Heart right ventricle (tissue), 16 donors: ENCODE measurements around the gene KRT71. TPM values are rescaled to one million over a fixed set of nuclear protein-coding genes. Genes with fewer than 3 reads are reported as not detected.
"Not testable (repeated sequence)": the region's sequence is repeated elsewhere in the genome, so short reads cannot be mapped to it uniquely, and the experiment has no call there.

Experiments
- ATAC-seq, 8 donors: fragments of 200-7000 bp; cut with Tn5 transposase; one replicate each; pipeline ENCODE4 v1.9.1; 2020; ENCODE audit warnings: mild to moderate bottlenecking in 8 of 8, moderate library complexity in 8 of 8, moderate number of reproducible peaks in 1 of 8
- DNase-seq, 2 donors: peaks; one replicate each; pipeline ENCODE4 v3.0.0-alpha.2; 2020
- H3K27ac ChIP-seq, 10 donors: fragments of 200-600 bp; sonication (generic) in 2 of 10; one replicate each; pipeline versions ENCODE4 v1.5.0 to v1.8.0; 2020 to 2022; ENCODE audit warnings: mild to moderate bottlenecking in 3 of 10
- H3K27me3 ChIP-seq, 7 donors: fragments of 200-600 bp; one replicate each; pipeline ENCODE4 v1.8.0; 2021 to 2022; ENCODE audit warnings: mild to moderate bottlenecking in 2 of 7
- H3K36me3 ChIP-seq, 9 donors: fragments of 200-600 bp; sonication (generic) in 1 of 9; one replicate each; pipeline versions ENCODE4 v1.5.0 to v1.8.0; 2020 to 2022; ENCODE audit warnings: mild to moderate bottlenecking in 2 of 9
- H3K4me1 ChIP-seq, 9 donors: fragments of 200-600 bp; sonication (generic) in 1 of 9; one replicate each; pipeline versions ENCODE4 v1.5.0 to v1.8.0; 2020 to 2022; ENCODE audit warnings: mild to moderate bottlenecking in 4 of 9
- H3K4me3 ChIP-seq, 10 donors: fragments of 200-600 bp; sonication (generic) in 2 of 10; one replicate each; pipeline versions ENCODE4 v1.5.0 to v1.8.0; 2020 to 2022; ENCODE audit warnings: mild to moderate bottlenecking in 7 of 10, moderate library complexity in 2 of 10
- H3K9me3 ChIP-seq, 11 donors: fragments of 200-600 bp in 10 of 11; sonication (generic) in 2 of 11; one replicate each; pipeline versions ENCODE4 v1.5.0 to v1.8.0; 2013 to 2022; ENCODE audit warnings: mild to moderate bottlenecking in 2 of 11, control low read depth in 1 of 11, moderate library complexity in 1 of 11
- CTCF ChIP-seq, 9 donors: fragments of 200-600 bp; sonication (generic) in 2 of 9; IDR thresholded peaks; one replicate each; pipeline versions ENCODE4 v1.5.0 to v1.8.0; 2021 to 2022; ENCODE audit warnings: antibody characterized with exemption in 9 of 9, mild to moderate bottlenecking in 5 of 9, moderate library complexity in 1 of 9
- WGBS, 2 donors: extraction: QIAGEN DNeasy Blood & Tissue Kit; methylation state at CpG; one replicate each; pipeline ENCODE4 v1.1.7; 2013; ENCODE audit warnings: inconsistent platforms in 1 of 2; 5-methylcytosine and 5-hydroxymethylcytosine counted together
- intact Hi-C, 10 donors: fragments of 100-400 bp; cut with DNase I; formaldehyde crosslinking; loops; one replicate each; pipeline versions ENCODE4 v1.11.1 to v1.14.2; 2022
- polyA plus RNA-seq, 2 donors: library from polyadenylated mRNA; stranded (reverse); fragments of 200-250 nt; gene quantifications; one replicate each; pipeline ENCODE4 v1.2.3, GENCODE V29; 2013
- total RNA-seq, 10 donors: library from RNA; stranded (reverse); fragmentation: NEBNext Ultra II Directional in 3 of 10; extraction: Animal tissue kit (Norgen Biotek cat#: 25700) in 3 of 10; gene quantifications; one replicate each; pipeline versions ENCODE4 v1.2.1 to v1.2.4, GENCODE V29; 2021 to 2023
- donor health status: Arrhythmogenic right ventricular cardiomyopathy.
- donor health status: ischemic (EF 13 %, LVEDD 7.1; RV severe dilation, severe dysfunction).
- donor health status: healthy with polysubstance abuse.
- donor health status: DM: no; HTN: yes; CAD: no.
- donor health status: DM: no; HTN: no; CAD: no.
- donor health status: ischemic (EF 25% LVEDD 6.9; RV normal size, moderate dysfunction).
- donor health status: ischemic (EF 25% LVEDD 5.7; RV mildly dilated, moderate dysfunction).
- donor health status: healthy.
- donor health status: DM: yes; HTN: yes; CAD: no.
- donor health status: Ischemic cardiomyopathy.
- donor health status: ischemic (EF 35%, LVEDD 5.7; RV mildly dilated, moderate dysfunction).
- donor health status: nonischemic (EF 11% LVEDD 7.7; RV severe dilation, severe dysfunction).
- donor health status: DM: yes; HTN: yes; CAD: no.
- donor health status: PGD.
- donor health status: ischemic (EF 29% LVEDD 5.4; RV normal size, mild dysfunction).
- donor health status: nonischemic (EF 23%, LVEDD 6.1; RV moderate dilation, normal function).

The KRT71 gene
- total and polyA plus RNA-seq, 12 donors: not detected

- intact Hi-C loops: loop anchor here in 4 of 10 donors (10.0 kb wide), 2 partner anchors 128 to 348 kb away; no protein-coding TSS in a partner anchor
- TF ChIP-seq CTCF (IDR thresholded peaks at IDR 0.05): no peak
- ATAC-seq: no peak
Observed at GRCh38 chr12:52502877-52503276, 50.1 kb downstream of the KRT71 start.

GRCh38 chr12:52501490-52501889, 51.5 kb downstream of the KRT71 start:
- 87 to 91% methylated on average over 7 of the region's 7 CpGs for WGBS, 2 donors
- TF ChIP-seq CTCF (IDR thresholded peaks at IDR 0.05): no peak
- no peak for ATAC-seq
- Histone ChIP-seq H3K27ac (no peak overlapping the region), H3K4me1 (peaks cover 0 to 5% (median 0%) of the 10 kb centered on the region in 9 donors), H3K9me3 (peaks cover 0 to 7% (median 0%) of the 10 kb centered on the region in 11 donors), H3K4me3 (no peak overlapping the region), H3K27me3 (peaks cover 0 to 24% (median 13%) of the 10 kb centered on the region in 7 donors), H3K36me3 (no peaks in the 10 kb centered on the region)
- intact Hi-C loops: loop anchor here in 4 of 10 donors (10.0 kb wide), 2 partner anchors 127 to 347 kb away; no protein-coding TSS in a partner anchor
- no peak for DNase-seq

More at GRCh38 chr12:52502877-52503276, 50.1 kb downstream of the KRT71 start:
- H3K27ac ChIP-seq: no peak overlapping the region
- H3K36me3 ChIP-seq: no peaks in the 10 kb centered on the region
- WGBS, 2 donors: 89 to 90% methylated on average over 1 of the region's 1 CpG
- DNase-seq: no peak
- peaks cover 0 to 29% (median 22%) of the 10 kb centered on the region in 7 donors for H3K27me3 ChIP-seq
- no peak overlapping the region for H3K4me3 ChIP-seq
- H3K9me3 ChIP-seq: peaks cover 0 to 7% (median 0%) of the 10 kb centered on the region in 11 donors
- H3K4me1 ChIP-seq: peaks cover 0 to 5% (median 0%) of the 10 kb centered on the region in 9 donors

- WGBS, 2 donors: 79 to 82% methylated on average over 6 of the region's 6 CpGs
- H3K36me3 ChIP-seq, ATAC-seq, H3K4me3 ChIP-seq, H3K27ac ChIP-seq, H3K9me3 ChIP-seq, DNase-seq: not testable (repeated sequence)
- Histone ChIP-seq H3K27me3 (peaks cover 0 to 19% (median 5%) of the 10 kb centered on the region in 7 donors), H3K4me1 (peaks cover 0 to 14% (median under 1%) of the 10 kb centered on the region in 9 donors)
- intact Hi-C loops: loop anchor here in 4 of 10 donors (10.0 kb wide), 2 partner anchors 126 to 346 kb away; no protein-coding TSS in a partner anchor
Observed at GRCh38 chr12:52500574-52500973, 52.4 kb downstream of the KRT71 start.

GRCh38 chr12:52499806-52500560, 53.0 kb downstream of the KRT71 start:
- DNase-seq (no peak), ATAC-seq (no peak)
- intact Hi-C loops: loop anchor here in 5 of 10 donors (10.0 kb wide), 3 partner anchors 115 to 345 kb away; partner anchors contain the start of gene KRT84 (in 1 of the 5)
- Histone ChIP-seq H3K4me1 (peaks cover 0 to 20% (median 6%) of the 10 kb centered on the region in 9 donors), H3K36me3 (no peaks in the 10 kb centered on the region), H3K4me3 (no peak overlapping the region), H3K27ac (no peak overlapping the region), H3K27me3 (peaks cover 0 to 17% (median 4%) of the 10 kb centered on the region in 7 donors), H3K9me3 (peaks cover 0 to 7% (median 0%) of the 10 kb centered on the region in 11 donors)
- TF ChIP-seq CTCF (IDR thresholded peaks at IDR 0.05): no peak
- 77 to 82% methylated on average over 5 of the region's 5 CpGs for WGBS, 2 donors
